HepG2 (cell line): ENCODE measurements around the gene AGAP1. TPM values are rescaled to one million over a fixed set of nuclear protein-coding genes. Genes with fewer than 3 reads are reported as not detected.

Source experiments
- AGO1 ChIP-seq: fragments of 200-400 bp; formaldehyde crosslinking; IDR thresholded peaks from 2 replicates; pipeline ENCODE4 v1.6.1; 2017; ENCODE audit warnings: mild to moderate bottlenecking, low read depth, low read length, moderate library complexity; ENCODE audit not compliant: poor library complexity, severe bottlenecking
- CEBPG ChIP-seq: IDR thresholded peaks from 2 replicates; pipeline ENCODE4 v1.6.1; 2016
- FOSL1 ChIP-seq: sonication (generic); formaldehyde crosslinking; IDR thresholded peaks from 2 replicates; pipeline ENCODE4 v1.9.0; 2021; ENCODE audit warnings: missing genetic modification reagents, borderline replicate concordance
- KLF11 ChIP-seq: IDR thresholded peaks from 2 replicates; pipeline ENCODE4 v1.6.1; 2016; ENCODE audit warnings: missing compliant biosample characterization
- MAF1 ChIP-seq: sonication (generic); formaldehyde crosslinking; IDR thresholded peaks from 2 replicates; pipeline ENCODE4 v1.5.0; 2020; ENCODE audit warnings: missing genetic modification reagents, borderline replicate concordance
- MEIS2 ChIP-seq: sonication (generic); formaldehyde crosslinking; IDR thresholded peaks from 2 replicates; pipeline ENCODE4 v1.9.0; 2021; ENCODE audit warnings: mild to moderate bottlenecking, missing genetic modification reagents
- RFXANK ChIP-seq: IDR thresholded peaks from 2 replicates; pipeline ENCODE4 v1.6.1; 2016
- SPEN ChIP-seq: sonication (generic); formaldehyde crosslinking; IDR thresholded peaks from 2 replicates; pipeline ENCODE4 v1.5.1; 2020; ENCODE audit warnings: low read depth, mild to moderate bottlenecking, missing genetic modification reagents
- TBX3 ChIP-seq: fragments of 450-650 bp; IDR thresholded peaks from 2 replicates; pipeline ENCODE4 v1.6.1; 2017; ENCODE audit warnings: antibody characterized with exemption, mild to moderate bottlenecking, inconsistent platforms, borderline replicate concordance
- TOPORS ChIP-seq: sonication (generic); formaldehyde crosslinking; IDR thresholded peaks from 2 replicates; pipeline ENCODE4 v1.8.0; 2023; ENCODE audit warnings: mild to moderate bottlenecking, missing genetic modification reagents
- ZBTB7A ChIP-seq: sonication (generic); formaldehyde crosslinking; IDR thresholded peaks from 2 replicates; pipeline ENCODE4 v1.8.0; 2022; ENCODE audit warnings: mild to moderate bottlenecking, missing genetic modification reagents
- ZFX ChIP-seq: sonication (generic); formaldehyde crosslinking; IDR thresholded peaks from 2 replicates; pipeline ENCODE4 v1.4.0; 2020; ENCODE audit warnings: mild to moderate bottlenecking, low read depth, missing genetic modification reagents, moderate library complexity
- ZNF235 ChIP-seq: sonication (generic); formaldehyde crosslinking; IDR thresholded peaks from 2 replicates; pipeline ENCODE4 v1.8.1; 2023; ENCODE audit warnings: mild to moderate bottlenecking, missing genetic modification reagents, borderline replicate concordance
- ZNF709 ChIP-seq: sonication (generic); formaldehyde crosslinking; IDR thresholded peaks from 2 replicates; pipeline ENCODE4 v1.5.0; 2020; ENCODE audit warnings: mild to moderate bottlenecking, missing genetic modification reagents
- ZSCAN20 ChIP-seq: sonication (generic); formaldehyde crosslinking; IDR thresholded peaks from 2 replicates; pipeline ENCODE4 v1.4.0; 2020; ENCODE audit warnings: missing genetic modification reagents, mild to moderate bottlenecking, borderline replicate concordance
- ZSCAN31 ChIP-seq: sonication (generic); formaldehyde crosslinking; IDR thresholded peaks from 2 replicates; pipeline ENCODE4 v1.5.0; 2020; ENCODE audit warnings: low read depth, mild to moderate bottlenecking, missing genetic modification reagents
- polyA plus RNA-seq, 8 experiments: library from polyadenylated mRNA; depleted of rRNA in 3 of 8; stranded (reverse) in 7 of 8; unstranded in 1 of 8; fragments of >200 nt; fragmentation: Illumina TruSeq in 4 of 8; extraction: Trizol in 4 of 8; gene quantifications; 2 replicates each; pipeline versions ENCODE4 v1.2.1 to v1.2.3, GENCODE V29; 2011 to 2016; ENCODE audit warnings: low read depth in 4 of 8, missing spikeins in 1 of 8, mixed read lengths in 1 of 8; ENCODE audit not compliant: insufficient read depth in 1 of 8
- total RNA-seq, 5 experiments: library from RNA; depleted of rRNA; stranded (reverse); fragments of >200 nt; fragmentation: Illumina TruSeq; extraction: Trizol; gene quantifications; 2 replicates each; pipeline ENCODE4 v1.2.3, GENCODE V29; 2016; ENCODE audit warnings: low read depth in 1 of 5
- TF ChIP-seq, protein P1 (sequence below): sonication (generic); formaldehyde crosslinking; IDR thresholded peaks from 2 replicates; pipeline ENCODE4 v1.5.0; 2020; ENCODE audit warnings: mild to moderate bottlenecking, missing genetic modification reagents
- TF ChIP-seq, protein P2 (sequence below): sonication (generic); formaldehyde crosslinking; conservative IDR thresholded peaks from 2 replicates; pipeline ENCODE4 v1.8.1; 2023; ENCODE audit warnings: missing genetic modification reagents
- TF ChIP-seq, protein P3 (sequence below): sonication (generic); formaldehyde crosslinking; IDR thresholded peaks from 2 replicates; pipeline ENCODE4 v1.4.0; 2020; ENCODE audit warnings: missing genetic modification reagents
- TF ChIP-seq, protein P4 (sequence below): sonication (generic); formaldehyde crosslinking; conservative IDR thresholded peaks from 2 replicates; pipeline ENCODE4 v1.8.0; 2022; ENCODE audit warnings: mild to moderate bottlenecking, moderate library complexity, missing genetic modification reagents

The AGAP1 gene
- total and polyA plus RNA-seq, 2 of the 13 experiments (the other 11 are each of a cell fraction or from before 2014, with no cell fraction given), result 21.2 to 32.7 TPM

DNA sequence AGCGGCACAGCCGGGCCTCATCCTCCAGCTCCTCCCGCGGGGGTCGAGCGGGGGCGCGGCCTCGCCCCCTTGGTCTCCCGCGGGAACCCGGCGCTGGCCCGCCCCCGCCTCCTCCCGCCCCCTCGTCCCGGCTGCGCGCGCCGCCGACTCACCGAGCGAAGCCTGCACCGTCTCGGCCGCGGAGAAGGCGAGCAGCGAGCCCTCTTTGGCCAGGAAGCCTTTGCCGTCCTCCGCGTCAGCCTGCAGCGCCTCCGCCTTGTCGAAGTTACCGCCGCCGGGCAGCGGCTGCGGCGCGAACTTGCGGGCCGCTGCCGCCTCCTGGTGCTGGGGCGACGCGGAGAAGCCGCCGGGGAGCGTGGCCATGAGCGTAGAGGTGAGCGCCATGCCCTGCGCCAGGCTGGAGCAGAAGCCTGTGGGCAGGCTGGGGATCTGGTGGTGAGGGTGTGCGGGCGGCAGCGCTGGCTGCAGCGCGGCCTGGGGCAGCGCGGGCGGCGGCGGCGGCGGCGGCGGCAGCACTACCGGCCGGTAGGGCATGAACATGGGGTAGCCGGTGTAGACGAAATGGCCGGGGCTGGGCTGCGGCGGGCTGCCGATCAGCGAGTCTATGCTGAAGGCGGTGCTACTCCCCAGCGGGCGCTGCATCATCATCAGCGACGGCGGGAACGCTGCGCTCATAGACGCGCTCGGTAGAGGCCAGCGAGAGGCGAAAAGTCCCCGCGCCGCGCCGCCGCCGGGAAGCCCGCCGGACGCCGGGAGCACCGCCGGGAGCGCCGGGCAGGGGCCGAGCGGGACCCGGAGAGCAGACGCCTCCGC is 673.7 kb downstream of the AGAP1 start (continued):
- TF ChIP-seq, protein P1, sequence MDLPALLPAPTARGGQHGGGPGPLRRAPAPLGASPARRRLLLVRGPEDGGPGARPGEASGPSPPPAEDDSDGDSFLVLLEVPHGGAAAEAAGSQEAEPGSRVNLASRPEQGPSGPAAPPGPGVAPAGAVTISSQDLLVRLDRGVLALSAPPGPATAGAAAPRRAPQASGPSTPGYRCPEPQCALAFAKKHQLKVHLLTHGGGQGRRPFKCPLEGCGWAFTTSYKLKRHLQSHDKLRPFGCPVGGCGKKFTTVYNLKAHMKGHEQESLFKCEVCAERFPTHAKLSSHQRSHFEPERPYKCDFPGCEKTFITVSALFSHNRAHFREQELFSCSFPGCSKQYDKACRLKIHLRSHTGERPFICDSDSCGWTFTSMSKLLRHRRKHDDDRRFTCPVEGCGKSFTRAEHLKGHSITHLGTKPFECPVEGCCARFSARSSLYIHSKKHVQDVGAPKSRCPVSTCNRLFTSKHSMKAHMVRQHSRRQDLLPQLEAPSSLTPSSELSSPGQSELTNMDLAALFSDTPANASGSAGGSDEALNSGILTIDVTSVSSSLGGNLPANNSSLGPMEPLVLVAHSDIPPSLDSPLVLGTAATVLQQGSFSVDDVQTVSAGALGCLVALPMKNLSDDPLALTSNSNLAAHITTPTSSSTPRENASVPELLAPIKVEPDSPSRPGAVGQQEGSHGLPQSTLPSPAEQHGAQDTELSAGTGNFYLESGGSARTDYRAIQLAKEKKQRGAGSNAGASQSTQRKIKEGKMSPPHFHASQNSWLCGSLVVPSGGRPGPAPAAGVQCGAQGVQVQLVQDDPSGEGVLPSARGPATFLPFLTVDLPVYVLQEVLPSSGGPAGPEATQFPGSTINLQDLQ (CRISPR knock-in tag), result no peak
- no peak for TF ChIP-seq FOSL1 (CRISPR knock-in tag)
- 0 out of 2 replicates have a peak, but pooled peaks have one; percentile 1 for TF ChIP-seq TOPORS (CRISPR knock-in tag)
- TF ChIP-seq ZNF709 (CRISPR knock-in tag), result 0 out of 2 replicates have a peak, but pooled peaks have one; percentile 32
- peak; percentile 70; the same call in 1 of the 2 replicates for TF ChIP-seq ZSCAN20 (CRISPR knock-in tag)
- 0 out of 2 replicates have a peak, but pooled peaks have one; percentile 29 for TF ChIP-seq ZFX (CRISPR knock-in tag)
- TF ChIP-seq MAF1 (CRISPR knock-in tag), result no peak
- no peak for TF ChIP-seq TBX3
- TF ChIP-seq ZSCAN31 (CRISPR knock-in tag), result no peak
- TF ChIP-seq, protein P2, sequence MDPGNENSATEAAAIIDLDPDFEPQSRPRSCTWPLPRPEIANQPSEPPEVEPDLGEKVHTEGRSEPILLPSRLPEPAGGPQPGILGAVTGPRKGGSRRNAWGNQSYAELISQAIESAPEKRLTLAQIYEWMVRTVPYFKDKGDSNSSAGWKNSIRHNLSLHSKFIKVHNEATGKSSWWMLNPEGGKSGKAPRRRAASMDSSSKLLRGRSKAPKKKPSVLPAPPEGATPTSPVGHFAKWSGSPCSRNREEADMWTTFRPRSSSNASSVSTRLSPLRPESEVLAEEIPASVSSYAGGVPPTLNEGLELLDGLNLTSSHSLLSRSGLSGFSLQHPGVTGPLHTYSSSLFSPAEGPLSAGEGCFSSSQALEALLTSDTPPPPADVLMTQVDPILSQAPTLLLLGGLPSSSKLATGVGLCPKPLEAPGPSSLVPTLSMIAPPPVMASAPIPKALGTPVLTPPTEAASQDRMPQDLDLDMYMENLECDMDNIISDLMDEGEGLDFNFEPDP (CRISPR knock-in tag), result no peak
- TF ChIP-seq CEBPG, result no peak
- TF ChIP-seq, protein P3, sequence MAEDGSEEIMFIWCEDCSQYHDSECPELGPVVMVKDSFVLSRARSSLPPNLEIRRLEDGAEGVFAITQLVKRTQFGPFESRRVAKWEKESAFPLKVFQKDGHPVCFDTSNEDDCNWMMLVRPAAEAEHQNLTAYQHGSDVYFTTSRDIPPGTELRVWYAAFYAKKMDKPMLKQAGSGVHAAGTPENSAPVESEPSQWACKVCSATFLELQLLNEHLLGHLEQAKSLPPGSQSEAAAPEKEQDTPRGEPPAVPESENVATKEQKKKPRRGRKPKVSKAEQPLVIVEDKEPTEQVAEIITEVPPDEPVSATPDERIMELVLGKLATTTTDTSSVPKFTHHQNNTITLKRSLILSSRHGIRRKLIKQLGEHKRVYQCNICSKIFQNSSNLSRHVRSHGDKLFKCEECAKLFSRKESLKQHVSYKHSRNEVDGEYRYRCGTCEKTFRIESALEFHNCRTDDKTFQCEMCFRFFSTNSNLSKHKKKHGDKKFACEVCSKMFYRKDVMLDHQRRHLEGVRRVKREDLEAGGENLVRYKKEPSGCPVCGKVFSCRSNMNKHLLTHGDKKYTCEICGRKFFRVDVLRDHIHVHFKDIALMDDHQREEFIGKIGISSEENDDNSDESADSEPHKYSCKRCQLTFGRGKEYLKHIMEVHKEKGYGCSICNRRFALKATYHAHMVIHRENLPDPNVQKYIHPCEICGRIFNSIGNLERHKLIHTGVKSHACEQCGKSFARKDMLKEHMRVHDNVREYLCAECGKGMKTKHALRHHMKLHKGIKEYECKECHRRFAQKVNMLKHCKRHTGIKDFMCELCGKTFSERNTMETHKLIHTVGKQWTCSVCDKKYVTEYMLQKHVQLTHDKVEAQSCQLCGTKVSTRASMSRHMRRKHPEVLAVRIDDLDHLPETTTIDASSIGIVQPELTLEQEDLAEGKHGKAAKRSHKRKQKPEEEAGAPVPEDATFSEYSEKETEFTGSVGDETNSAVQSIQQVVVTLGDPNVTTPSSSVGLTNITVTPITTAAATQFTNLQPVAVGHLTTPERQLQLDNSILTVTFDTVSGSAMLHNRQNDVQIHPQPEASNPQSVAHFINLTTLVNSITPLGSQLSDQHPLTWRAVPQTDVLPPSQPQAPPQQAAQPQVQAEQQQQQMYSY (CRISPR knock-in tag), result no peak
- TF ChIP-seq MEIS2 (CRISPR knock-in tag), result peak; percentile 61
- TF ChIP-seq, protein P4, sequence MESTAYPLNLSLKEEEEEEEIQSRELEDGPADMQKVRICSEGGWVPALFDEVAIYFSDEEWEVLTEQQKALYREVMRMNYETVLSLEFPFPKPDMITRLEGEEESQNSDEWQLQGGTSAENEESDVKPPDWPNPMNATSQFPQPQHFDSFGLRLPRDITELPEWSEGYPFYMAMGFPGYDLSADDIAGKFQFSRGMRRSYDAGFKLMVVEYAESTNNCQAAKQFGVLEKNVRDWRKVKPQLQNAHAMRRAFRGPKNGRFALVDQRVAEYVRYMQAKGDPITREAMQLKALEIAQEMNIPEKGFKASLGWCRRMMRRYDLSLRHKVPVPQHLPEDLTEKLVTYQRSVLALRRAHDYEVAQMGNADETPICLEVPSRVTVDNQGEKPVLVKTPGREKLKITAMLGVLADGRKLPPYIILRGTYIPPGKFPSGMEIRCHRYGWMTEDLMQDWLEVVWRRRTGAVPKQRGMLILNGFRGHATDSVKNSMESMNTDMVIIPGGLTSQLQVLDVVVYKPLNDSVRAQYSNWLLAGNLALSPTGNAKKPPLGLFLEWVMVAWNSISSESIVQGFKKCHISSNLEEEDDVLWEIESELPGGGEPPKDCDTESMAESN (CRISPR knock-in tag), result no peak; the same call in 1 of the 2 replicates
- TF ChIP-seq ZNF235, result peak; percentile 24; the same call in 1 of the 2 replicates
- TF ChIP-seq SPEN (CRISPR knock-in tag), result peak; percentile 49; the same call in 1 of the 2 replicates
- no peak for TF ChIP-seq RFXANK (CRISPR knock-in tag)
- no peak for TF ChIP-seq AGO1
- TF ChIP-seq KLF11, result no peak
- no peak for TF ChIP-seq ZBTB7A (CRISPR knock-in tag)
